NCI-H345 treated with DMSO at 0.1 percent for 48 hours (cell line): ENCODE data around the gene MTIF3.
A peak's percentile ranks its signal among the peaks of the same experiment; 100 is the strongest.

ENCODE experiments used
- DNase-seq: peaks from one replicate; lab custom pipeline; 2025; ENCODE audit not compliant: unreplicated experiment; lab: John Stamatoyannopoulos, UW

The MTIF3 gene, protein sequence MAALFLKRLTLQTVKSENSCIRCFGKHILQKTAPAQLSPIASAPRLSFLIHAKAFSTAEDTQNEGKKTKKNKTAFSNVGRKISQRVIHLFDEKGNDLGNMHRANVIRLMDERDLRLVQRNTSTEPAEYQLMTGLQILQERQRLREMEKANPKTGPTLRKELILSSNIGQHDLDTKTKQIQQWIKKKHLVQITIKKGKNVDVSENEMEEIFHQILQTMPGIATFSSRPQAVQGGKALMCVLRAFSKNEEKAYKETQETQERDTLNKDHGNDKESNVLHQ

GRCh38 chr13:27449936-27450828 lies at the start of gene MTIF3:
TSS of gene MTIF3 (minus strand) at chr13:27450564. CDS start at chr13:27440448, 10,116 bp downstream.
- DNase-seq, result peak; percentile 90

GRCh38 chr13:27497563-27498230 lies 47.3 kb upstream of the MTIF3 start:
- DNase-seq, result no peak

DNA sequence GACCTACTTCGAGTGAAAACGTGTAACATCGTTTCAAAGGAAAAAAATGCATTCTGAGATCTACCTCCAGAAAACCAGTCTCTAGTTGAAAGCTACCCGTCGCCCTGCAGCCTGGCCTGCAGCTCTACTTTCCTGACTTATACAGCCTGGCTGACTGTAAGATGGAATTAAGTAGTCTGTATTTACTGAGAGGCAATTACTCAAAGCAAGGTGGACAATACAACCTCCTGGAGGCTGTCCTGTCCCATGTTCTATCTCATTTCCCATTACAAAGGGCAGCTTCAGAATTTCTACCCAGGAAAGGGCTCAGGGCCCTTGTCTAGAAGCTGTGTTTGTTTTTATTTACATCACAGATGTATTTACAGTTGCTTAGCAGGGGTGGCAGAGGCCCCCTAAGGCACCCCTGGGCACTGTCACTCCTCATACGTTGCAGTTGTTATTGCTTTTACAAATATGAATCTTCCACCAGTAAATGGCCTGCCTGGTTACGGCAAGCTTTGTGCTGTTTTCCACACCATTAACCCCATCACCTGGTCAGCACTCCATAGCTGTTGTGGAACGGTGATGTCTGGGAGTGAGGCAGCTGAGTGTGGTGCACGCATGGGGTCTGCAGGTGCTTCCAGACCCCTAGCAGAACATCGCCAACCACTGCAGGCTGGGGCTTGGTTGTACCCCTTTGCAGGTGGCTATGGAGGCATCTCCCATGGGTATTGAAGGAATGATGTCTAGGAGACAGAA lies 46.3 kb upstream of the MTIF3 start:
- DNase-seq, result no peak

DNA sequence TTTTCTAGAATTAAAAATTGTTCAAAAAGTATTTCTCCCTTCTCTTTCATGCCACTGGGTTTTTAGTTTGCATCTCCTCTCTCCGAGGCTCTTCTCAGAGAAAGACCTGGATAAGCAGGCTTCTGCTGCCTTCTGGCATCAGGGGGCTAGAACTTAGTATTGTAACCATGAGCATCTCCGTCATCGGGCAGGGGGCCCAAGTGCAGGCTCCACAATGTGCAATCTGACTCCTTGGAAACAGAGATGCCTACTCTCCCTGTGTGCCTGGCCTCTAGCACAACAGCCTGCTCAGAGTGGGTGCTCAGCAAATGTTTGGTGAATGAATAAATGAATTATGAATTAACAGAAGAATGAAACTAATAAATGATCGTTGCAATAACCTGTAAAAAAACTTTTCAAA lies 45.6 kb upstream of the MTIF3 start:
- no peak for DNase-seq

DNA sequence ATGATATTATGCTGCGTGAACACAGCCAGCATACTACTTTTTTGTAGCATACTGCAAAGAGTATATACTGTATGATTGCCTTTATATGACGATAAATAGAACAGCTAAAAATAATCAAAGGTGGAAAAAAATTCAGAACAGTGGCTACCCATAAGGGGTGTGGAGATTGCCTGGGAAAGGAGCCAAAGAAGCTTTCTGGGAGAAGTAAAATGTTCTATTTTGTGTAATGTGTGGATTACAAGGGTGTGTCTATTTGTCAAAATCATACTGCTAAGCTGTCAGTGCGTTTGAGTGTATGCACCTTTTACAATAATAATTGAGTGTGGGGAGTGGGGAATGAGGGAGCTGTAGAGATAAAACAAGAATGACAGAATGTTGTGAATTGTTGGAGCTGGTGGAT lies 45.2 kb upstream of the MTIF3 start:
- DNase-seq, result no peak

DNA sequence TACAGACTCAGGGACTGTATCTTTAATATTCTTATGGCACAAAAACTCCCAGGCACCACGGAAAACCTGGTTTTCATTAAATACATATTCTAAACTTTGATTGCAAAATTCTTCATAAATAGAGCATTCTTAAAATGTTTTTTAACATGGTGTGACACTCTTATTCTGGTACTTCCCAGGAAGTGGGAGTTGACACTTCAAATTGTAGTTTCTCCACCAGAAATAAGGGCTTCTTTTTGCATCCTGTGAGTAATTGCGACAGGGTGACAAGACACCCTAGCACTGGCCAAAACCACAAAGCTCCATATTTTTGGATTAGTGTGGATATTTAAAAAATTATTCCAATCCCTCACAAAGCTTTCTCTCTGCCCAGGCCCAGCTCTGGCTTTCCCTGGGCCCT lies 43.6 kb upstream of the MTIF3 start:
- no peak for DNase-seq

- DNase-seq, result no peak
Observed at GRCh38 chr13:27489456-27489855, 39.1 kb upstream of the MTIF3 start.

GRCh38 chr13:27487776-27488175 lies 37.4 kb upstream of the MTIF3 start:
- DNase-seq, result no peak

DNA sequence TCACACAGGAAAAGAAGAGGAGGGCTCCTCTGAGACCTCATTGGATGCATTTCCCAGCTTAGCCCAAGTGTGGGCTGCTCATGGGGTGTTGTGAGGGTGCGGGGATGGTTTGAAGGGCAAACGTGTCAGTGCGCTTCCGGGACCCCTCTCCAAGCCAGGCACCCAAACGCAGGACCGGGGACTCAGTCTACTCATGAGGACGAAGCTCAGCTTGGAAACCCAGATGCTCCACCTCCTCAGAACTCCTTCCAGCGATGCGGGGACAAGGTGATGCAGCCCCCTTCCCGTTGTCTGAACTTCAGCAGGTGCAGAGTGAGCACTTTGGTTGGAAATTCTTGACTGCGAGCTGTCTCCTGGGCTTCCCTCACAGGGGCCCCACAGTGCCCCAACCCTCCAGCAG lies 33.1 kb upstream of the MTIF3 start:
- DNase-seq, result no peak

- DNase-seq, result no peak
Observed at GRCh38 chr13:27482983-27483382, 32.6 kb upstream of the MTIF3 start.

- peak; percentile 14 for DNase-seq
Observed at GRCh38 chr13:27481766-27482165, 31.4 kb upstream of the MTIF3 start.

DNA sequence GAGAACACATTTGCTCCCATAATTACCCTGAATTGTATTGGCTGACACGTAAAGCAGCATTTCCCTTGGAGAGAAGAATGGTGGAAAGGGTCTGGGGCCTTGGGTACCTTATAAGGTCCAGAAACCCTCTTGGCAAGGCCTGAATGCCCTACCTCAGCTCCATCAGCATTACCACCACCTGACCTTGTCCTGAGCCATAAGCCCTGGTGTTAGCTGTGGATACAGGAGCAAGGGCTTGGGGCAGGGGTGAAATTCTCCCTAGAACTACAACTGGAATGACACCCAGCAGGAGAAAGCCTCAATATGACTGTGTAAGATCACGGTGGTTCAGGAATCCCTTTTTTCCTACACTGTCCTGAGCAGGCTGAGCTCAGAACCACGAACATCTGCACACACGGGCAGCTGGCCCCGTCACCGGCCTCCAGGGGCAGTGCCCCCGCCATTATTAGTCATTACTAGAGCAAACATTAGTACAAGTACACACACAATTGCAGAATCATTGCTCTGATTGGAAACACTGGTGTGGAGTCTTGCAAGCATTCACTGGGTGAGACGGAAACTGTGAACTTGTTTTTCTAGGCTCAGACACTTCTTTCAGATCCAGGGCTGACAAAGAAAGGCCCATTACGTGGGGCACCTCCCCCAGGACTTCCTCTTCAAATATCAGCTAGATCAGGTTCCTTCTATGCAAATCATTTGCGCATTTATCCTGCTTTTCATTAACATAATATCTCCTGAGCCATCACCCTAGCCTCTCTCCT lies 26.8 kb upstream of the MTIF3 start:
- DNase-seq, result no peak

- no peak for DNase-seq
Observed at GRCh38 chr13:27474751-27475268, 24.4 kb upstream of the MTIF3 start.

- DNase-seq, result no peak
Observed at GRCh38 chr13:27472941-27473340, 22.6 kb upstream of the MTIF3 start.

GRCh38 chr13:27472441-27472840 lies 22.1 kb upstream of the MTIF3 start:
- DNase-seq, result no peak

DNA sequence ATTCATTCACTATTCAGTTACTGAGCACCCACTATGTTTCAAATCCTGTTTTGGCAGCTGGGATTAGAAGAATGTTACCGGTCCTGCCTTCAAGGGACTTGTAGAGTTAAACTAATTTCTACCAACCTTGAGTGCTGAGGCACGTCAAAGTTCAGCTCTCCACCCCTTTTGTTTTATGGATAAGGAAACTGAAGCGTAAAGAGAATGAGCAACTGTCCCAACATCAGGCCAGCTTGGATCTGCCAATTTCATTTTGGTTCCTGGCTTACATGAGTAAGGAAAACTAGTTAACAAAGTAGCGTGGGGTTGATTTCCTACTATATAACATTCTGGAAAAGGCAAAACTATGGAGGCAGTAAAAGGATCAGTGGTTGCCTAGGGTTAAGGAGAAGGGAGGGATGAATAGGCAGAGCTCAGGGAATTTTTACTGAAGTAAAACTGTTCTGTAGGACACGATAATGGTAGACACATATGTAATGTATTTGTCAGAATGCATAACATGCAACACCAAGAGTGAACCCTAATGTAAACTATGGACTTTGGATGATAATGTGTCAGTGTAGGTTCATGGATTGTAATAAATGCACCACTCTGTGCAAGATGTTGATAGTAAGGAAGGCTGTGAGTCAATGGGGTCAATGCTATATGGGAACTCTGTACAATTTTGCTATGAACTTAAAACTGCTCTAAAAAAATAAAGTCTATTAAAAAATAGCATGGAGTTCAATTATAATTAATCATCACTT lies 19.9 kb upstream of the MTIF3 start:
- no peak for DNase-seq

GRCh38 chr13:27466513-27466912 lies 16.1 kb upstream of the MTIF3 start:
- DNase-seq, result no peak

DNA sequence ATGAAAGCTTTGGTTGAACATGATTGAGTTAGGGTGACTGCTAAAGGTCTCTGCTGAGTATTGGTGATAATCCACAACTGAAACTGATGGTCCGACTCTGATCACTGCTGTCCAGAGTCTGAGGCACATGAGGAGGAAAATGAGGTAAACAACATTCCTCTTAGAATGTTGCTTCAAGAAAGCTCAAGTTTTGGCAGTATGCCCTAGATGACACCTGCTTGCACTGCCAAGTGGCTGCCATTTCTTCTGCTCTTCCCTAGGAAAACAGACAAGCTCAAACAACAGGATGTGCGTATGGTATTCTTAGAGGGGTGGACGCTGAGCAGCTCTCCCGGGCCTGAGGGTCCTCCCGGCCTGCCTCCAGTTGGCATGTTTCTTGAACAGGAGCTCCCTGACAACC lies 15.2 kb upstream of the MTIF3 start:
- DNase-seq, result no peak

DNA sequence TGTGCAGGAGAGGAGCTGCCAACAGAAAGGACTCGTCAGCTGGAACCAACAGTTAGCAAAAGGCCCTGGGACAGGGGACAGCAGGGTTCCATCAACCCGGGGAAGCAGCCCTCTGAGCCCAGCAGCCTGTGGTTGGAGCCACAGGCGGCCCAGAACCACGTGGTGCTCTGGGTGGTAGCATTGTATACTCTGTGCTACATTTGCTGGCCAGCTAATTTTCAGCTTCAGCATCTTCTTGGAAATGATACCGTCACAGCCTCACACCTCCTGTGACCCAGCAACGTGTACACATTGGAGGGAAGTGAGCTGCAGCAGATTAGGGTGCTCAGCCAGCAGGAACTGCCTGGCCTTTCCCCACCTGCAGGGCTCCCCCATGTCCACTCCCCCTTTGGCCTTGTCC lies 13.1 kb upstream of the MTIF3 start:
- DNase-seq, result no peak
